GM21515 (cell line): ENCODE data around the gene BLOC1S4.
"Not testable (repeated sequence)": the region's sequence is repeated elsewhere in the genome, so short reads cannot be mapped to it uniquely, and the experiment has no call there.

ENCODE experiments used
- ATAC-seq: cut with Tn5 transposase; IDR thresholded peaks from one replicate; pipeline ENCODE4 v1.9.1; 2021; ENCODE audit not compliant: unreplicated experiment

BLOC1S4 gene

GRCh38 chr4:6734165-6734786, 18.3 kb downstream of the BLOC1S4 start:
- no peak for ATAC-seq

DNA sequence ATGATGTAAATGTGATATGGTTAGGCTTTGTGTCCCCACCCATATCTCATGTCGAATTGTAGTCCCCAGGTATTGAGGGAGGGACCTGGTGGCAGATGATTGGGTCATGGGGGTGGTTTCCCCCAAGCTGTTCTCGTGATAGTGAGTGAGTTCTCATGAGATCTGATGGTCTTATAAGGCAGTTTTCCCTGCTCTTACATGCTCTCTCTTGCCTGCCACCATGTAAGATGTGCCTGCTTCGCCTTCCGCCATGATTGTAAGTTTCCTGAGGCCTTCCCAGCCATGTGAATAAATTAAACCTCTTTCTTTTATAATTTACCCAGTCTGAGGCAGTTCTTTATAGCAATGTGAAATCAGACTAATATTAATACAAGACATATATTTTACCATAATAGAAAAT, 23.9 kb downstream of the BLOC1S4 start:
- ATAC-seq, result no peak

GRCh38 chr4:6740347-6740746, 24.4 kb downstream of the BLOC1S4 start:
- no peak for ATAC-seq

DNA sequence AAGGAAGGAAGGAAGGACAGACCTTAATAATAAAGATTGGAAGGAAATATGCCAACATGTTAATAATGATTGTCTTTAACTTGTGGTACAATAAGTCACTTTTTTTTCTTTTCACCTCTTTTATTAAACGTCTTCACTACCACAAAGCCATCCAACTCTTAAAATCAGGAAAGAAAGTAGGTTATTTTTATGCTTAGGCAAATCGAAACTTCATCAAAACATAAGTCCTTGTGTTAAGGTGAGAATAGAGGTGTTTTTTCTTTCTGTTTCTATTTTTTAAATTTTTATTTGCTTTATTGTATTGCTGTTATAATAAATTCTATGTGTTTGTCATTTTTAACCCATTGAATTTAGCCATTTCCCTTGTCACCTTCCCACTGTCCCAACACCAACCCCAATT, 26.5 kb downstream of the BLOC1S4 start:
- no peak for ATAC-seq

- no peak for ATAC-seq
Observed at GRCh38 chr4:6742989-6743388, 27.0 kb downstream of the BLOC1S4 start.

- no peak for ATAC-seq
Observed at GRCh38 chr4:6746721-6747293, 30.8 kb downstream of the BLOC1S4 start.

DNA sequence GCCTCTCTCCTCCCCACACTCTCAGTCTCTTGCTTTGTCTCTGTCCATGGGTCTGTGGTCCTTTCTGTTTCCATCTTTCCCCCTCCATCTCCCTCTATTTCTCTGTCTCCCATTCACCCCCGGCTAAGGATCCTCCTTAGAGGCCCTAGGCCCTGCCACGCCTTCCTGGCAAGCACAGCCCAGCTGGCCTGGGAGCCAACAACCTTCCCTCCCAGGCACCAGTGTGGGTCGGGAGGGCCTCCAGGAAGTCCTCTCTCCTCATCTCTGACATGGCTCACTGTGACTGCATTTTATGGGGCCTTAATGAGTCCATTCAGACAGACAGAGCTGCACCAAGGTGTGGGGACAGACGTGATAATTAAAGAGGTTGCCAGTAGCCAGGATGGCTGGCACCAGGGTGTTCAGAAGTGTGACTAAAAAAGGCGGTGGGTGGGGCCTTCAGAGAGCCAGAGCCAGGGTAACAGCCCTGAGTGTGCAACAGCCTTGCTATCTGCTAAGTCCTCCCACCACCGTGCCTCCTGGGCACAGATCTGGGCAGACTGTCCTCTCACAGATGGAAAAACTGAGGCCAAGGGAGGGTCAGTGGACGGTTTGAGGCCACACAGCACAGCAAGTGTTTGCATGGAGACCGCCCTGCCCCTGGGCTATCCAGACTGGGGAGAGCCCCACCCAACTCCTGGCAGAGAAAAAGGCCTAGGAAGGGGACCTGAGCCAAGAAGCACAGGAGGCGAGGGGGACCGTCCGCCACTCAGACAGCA, 31.5 kb downstream of the BLOC1S4 start:
- no peak for ATAC-seq

- no peak for ATAC-seq
Observed at GRCh38 chr4:6748286-6748685, 32.3 kb downstream of the BLOC1S4 start.

DNA sequence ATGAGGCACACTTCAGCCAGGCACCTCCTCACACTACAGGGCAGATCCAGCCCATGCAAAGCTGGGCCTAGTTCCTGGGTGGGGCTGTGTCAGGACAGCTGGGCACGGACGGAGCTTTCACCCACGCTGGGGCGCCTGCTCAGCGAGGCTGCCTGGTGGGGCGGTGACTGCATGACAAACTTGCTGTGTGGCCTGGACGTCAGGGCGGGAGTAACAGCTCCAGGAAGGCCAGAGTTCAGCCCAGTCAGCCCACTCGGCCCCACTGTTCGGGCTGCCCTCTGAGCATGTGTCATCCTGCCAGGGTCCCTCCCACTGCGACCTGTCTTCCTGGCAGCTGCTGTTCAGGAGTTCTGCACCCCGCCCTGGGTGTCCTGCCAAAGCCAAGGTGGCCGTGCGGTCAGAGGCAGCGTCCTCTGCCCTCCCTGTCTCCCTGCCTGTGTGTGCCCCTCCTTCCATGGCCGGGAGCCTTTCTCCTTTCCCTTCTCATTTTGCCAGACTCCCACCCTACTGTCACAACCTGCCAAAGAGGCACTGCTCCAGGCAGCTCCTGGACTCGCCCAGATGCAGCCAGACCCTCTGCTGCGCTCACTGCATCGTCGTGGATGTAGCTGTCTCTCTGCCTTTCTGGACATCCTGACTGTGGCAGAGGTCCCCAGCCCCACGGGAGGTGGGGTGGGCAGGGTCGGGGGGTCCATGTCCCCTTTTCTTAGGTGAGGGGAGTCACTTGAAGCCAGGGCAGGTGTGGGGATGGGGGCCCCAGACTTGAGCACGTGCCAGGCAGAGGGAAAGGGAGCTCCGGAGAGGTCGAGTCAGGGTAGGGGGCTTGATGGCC, 33.6 kb downstream of the BLOC1S4 start:
- no peak for ATAC-seq

DNA sequence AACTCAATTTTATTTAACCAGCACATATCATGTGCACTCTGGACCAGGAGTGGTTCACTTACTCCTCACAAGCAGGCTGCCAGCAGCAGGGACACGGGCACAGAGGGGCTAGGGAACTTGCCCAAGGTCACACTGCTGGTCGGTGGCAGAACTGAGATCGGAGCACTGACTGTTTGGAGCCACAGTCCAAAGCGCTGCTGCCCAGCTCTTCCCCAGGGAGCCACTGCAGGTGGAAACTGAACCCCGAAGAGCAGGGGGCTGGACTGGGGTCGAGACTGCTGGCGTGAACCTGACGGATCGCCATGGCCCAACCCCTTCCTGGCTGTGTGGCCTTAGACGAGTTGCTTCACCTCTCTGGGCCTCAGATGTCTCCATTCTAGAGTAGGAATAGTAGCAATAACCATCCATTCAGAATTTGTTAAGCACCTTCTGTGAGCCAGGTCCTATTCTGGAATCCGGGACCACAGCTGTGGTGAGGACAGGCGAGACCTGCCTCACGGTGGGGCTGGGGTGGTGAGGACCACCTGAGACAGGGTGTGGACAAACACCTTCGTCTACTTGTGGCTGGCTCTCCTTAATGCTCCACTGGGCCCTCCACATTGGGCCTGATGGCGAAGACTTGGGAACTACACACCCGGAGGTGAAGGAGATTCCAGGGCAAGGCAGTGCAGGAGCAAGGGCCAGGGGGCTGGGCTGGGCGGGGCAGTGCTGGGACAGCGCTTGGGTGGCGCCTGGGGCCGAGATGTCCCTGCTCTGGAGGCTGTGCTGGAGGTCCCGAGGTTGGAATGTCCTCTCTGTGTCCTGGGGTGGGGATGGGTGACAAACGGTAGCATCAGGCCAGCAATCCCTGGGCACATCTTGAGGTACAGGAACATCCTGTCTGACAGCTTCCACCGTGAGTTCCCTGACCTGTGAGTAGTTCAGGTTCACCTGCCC, 34.6 kb downstream of the BLOC1S4 start:
- no peak for ATAC-seq

DNA sequence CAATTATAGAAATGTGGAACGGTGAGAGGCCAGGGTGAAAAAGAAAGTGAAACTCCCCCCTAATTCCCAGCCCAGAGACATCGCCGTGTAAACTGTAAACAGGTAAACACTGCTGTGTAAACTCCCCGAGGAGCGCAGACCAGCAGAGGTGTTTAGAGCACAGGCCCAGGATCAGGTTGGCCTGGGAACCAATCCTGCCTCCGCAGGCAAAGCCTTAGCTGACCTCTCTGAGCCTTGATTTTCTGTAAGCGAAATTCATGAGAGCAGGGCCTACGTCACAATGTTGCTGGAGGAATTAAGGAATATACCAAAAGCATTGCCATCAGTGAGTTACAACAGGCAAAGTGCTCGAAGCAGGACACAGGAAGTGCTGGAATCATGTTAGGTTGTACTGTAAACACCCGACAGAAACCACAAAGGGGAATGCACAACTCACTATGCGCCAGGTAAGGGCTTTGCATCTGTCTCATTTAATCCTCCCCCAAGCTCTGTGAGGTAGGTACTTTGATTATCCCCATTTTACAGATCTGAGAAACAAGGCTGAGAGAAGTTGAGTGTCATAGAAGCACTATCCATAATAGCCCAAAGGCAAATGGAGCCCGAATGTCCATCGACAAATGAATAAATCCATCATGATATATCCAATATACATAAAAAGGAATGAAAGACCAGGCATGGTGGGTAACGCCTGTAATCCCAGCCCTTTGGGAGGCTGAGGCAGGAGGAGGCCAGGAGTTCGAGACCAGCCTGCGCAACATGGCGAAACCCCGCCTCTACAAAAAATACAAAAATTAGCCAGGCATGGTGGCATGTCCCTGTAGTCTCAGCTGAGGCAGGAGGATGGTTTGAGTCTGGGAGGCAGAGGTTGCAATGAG, 35.9 kb downstream of the BLOC1S4 start:
- no peak for ATAC-seq

DNA sequence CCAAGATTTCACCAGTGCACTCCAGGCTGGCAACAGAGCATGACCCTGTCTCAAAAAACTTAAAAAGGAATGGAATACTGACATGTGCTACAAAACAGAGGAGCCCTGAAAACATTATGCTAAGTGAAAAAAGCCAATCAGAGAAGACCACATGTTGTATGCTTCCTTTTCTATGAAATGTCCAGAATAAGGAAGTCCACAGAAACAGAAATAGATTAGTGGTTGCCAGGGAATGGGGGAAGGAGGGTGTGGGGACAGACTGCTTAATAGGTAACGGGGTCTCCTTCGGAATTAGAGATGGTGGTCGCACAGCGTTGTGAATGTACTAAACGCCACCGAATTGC, 36.5 kb downstream of the BLOC1S4 start:
- no peak for ATAC-seq

DNA sequence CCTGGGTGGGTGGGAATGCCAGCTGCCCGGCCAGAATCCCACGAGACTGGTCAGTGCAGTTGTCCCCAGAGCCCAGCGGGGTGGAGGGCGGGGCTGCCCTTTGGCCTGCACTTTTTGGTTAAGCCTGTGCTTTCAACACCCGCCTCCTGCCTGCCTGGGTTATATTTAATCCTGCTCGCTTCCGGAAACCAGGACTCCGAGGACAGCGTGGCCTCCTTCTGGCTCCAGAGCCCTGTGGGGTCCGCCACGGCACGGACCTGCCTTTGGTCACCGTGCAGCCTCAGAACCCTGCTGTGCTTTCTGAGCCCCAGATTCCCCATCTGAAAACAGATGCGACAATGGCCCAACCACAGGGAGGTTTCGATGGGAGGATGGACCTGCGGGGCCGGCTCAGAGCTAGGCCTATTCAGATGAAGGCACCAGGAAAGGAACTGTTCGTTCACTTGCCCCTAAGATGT, 37.2 kb downstream of the BLOC1S4 start:
- no peak for ATAC-seq

DNA sequence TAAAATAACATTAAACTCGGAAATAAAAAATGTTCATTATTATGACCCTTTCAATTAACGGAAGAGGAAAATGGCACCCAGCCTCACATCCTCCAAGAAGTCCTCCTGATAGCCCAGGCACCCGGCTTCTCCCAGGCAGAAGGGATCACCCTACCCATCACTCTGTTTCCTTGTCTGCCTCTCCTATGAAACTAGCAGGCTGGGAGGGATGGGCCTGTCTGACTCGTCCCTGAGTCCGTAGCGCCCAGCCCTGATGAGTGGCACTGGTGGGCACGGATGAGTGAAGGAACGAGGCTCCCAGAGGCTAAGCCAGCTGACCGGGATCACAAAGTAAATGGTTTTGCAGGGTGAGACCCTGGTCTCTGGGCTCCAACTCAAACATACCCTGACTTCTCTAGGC, 37.9 kb downstream of the BLOC1S4 start:
- no peak for ATAC-seq

DNA sequence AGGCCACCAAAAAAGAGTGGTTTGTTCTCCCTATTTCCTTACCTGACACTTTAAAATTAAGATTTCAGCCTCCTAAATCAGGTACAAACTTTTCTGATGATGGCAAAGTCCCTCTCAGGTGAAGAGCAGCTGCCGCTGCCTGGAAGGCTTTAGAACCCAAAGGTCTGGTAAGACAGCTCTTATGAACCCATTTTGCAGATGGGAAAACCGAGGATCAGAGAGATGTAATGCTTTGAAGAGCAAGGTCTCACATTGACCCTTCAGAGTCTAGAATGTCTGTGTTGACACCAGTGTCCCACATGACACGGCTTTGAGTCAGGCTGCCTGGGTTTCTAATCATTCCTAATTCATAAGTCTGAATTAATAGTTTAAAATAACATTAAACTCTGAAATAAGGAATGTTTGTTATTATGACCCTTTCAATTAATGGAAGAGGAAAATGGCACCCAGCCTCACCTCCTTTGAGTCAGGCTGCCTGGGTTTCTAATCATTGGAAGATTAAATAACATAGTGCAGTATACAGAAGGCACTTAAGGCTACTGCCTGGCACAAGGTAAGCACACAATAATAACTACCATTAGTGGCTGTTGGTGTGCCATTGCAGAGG, 38.6 kb downstream of the BLOC1S4 start:
- no peak for ATAC-seq

GRCh38 chr4:6755088-6755753, 39.2 kb downstream of the BLOC1S4 start:
- ATAC-seq, result no peak

DNA sequence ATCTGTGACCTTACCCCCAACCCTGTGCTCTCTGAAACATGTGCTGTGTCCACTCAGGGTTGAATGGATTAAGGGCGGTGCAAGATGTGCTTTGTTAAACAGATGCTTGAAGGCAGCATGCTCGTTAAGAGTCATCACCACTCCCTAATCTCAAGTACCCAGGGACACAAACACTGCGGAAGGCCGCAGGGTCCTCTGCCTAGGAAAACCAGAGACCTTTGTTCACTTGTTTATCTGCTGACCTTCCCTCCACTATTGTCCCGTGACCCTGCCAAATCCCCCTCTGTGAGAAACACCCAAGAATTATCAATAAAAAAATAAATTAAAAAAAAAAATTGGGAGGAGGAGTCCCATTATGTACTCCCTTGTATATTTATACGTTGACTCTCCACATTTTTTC, 40.4 kb downstream of the BLOC1S4 start:
- not testable (repeated sequence) for ATAC-seq

- no peak for ATAC-seq
Observed at GRCh38 chr4:6758728-6759127, 42.8 kb downstream of the BLOC1S4 start.

DNA sequence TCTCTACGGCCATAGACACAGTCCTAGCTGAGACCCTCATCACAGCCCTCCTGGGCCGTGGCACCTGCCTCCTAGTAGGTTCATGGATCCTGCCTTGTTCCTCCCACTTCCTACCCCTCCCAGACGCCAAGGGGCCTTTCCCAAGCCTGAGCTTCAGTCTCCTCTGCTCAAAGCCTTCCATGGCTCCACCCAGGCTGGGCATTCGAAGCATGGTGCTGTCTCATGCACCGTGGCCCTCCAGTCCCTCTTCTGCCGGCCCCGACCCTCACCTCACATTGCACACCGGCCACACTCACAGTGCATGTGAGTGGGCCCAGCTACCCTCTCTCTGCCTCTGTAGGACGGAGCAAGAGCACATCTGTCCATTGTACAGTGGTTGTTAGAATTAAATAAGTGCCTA, 44.9 kb downstream of the BLOC1S4 start:
- no peak for ATAC-seq
